Activated CD4-positive, CD25-positive, alpha-beta regulatory T cell treated with anti-CD3 and anti-CD28 coated beads, Interleukin-2, amount 50 U/mL, for 16 hours (primary cell): ENCODE measurements around the gene MRPL51.
A peak's percentile ranks its signal among the peaks of the same experiment; 100 is the strongest.

Experiments used
- DNase-seq: peaks from one replicate; pipeline ENCODE4 v3.0.0-alpha.2; 2020; ENCODE audit warnings: low read depth, low spot score

MRPL51 gene

GRCh38 chr12:6492838-6493496, at the start of gene MRPL51:
MRPL51 (minus strand) TSS chr12:6493262; CDS start chr12:6493136, 126 bp downstream.
- peak; percentile 96 for DNase-seq

GRCh38 chr12:6542209-6543009, 49.3 kb upstream of the MRPL51 start:
- no peak for DNase-seq

- no peak for DNase-seq
Observed at GRCh38 chr12:6541371-6542165, 48.5 kb upstream of the MRPL51 start.

GRCh38 chr12:6540181-6540877, 47.3 kb upstream of the MRPL51 start:
- DNase-seq = peak; percentile 31

GRCh38 chr12:6539707-6540134, 46.7 kb upstream of the MRPL51 start:
- DNase-seq = no peak

GRCh38 chr12:6539314-6539682, 46.2 kb upstream of the MRPL51 start:
- DNase-seq = no peak

- no peak for DNase-seq
Observed at GRCh38 chr12:6538420-6539313, 45.6 kb upstream of the MRPL51 start.

- peak; percentile 71 for DNase-seq
Observed at GRCh38 chr12:6537580-6538419, 44.7 kb upstream of the MRPL51 start.

- DNase-seq = no peak
Observed at GRCh38 chr12:6536894-6537579, 44.0 kb upstream of the MRPL51 start.

GRCh38 chr12:6535960-6536847, 43.1 kb upstream of the MRPL51 start:
- DNase-seq = no peak

- no peak for DNase-seq
Observed at GRCh38 chr12:6535697-6535946, 42.6 kb upstream of the MRPL51 start.

GRCh38 chr12:6534945-6535696, 42.1 kb upstream of the MRPL51 start:
- DNase-seq = peak; percentile 48

- DNase-seq = no peak
Observed at GRCh38 chr12:6534695-6534944, 41.6 kb upstream of the MRPL51 start.

GRCh38 chr12:6533923-6534694, 41.0 kb upstream of the MRPL51 start, which contains the start of gene GAPDH:
GAPDH (plus strand) TSS chr12:6534517; CDS start chr12:6534833, 316 bp downstream.
- peak; percentile 66 for DNase-seq

GRCh38 chr12:6533653-6533922, 40.5 kb upstream of the MRPL51 start:
- DNase-seq = no peak

GRCh38 chr12:6532927-6533652, 40.0 kb upstream of the MRPL51 start:
- no peak for DNase-seq
